GM10248 (cell line): ENCODE results near the gene SHROOM2.

Experiments
- CTCF ChIA-PET: fragments of 300-600 bp; sonication (Branson Sonifier 250); formaldehyde crosslinking; extraction: SDS; loops from one replicate; lab custom pipeline; 2021; ENCODE audit warnings: antibody characterized with exemption; lab: Yijun Ruan, JAX
- POLR2A ChIA-PET: fragments of 350-650 bp; sonication (Branson Sonifier 250); formaldehyde crosslinking; extraction: SDS; loops from one replicate; lab custom pipeline; 2020; ENCODE audit warnings: antibody characterized with exemption; lab: Yijun Ruan, JAX
- DNase-seq: peaks from one replicate; pipeline ENCODE4 v3.0.0; 2012; ENCODE audit errors: extremely low spot score
- CTCF ChIP-seq: IDR thresholded peaks from 2 replicates; pipeline ENCODE4 v1.5.1; 2012; ENCODE audit warnings: mild to moderate bottlenecking, low read depth; ENCODE audit errors: extremely low read depth, missing control alignments, control extremely low read depth

The SHROOM2 gene

GRCh38 chrX:9897761-9898161 lies 111.5 kb downstream of the SHROOM2 start:
- no peak for DNase-seq
- no peak for TF ChIP-seq CTCF
- ChIA-PET CTCF (interaction anchor here (1.1 to 2.0 kb wide), 2 partner anchors 44 to 222 kb away, joined by 3 to 8 read pairs; no protein-coding TSS in a partner anchor), POLR2A (no interaction called here)

GRCh38 chrX:9899640-9900111 lies 113.4 kb downstream of the SHROOM2 start:
- no peak for DNase-seq
- CTCF ChIA-PET = interaction anchor here (1.1 to 1.5 kb wide), 2 partner anchors 26 to 220 kb away, joined by 3 read pairs; no protein-coding TSS in a partner anchor
- TF ChIP-seq CTCF = no peak
- POLR2A ChIA-PET = no interaction called here

- no peak for TF ChIP-seq CTCF
- ChIA-PET POLR2A (no interaction called here), CTCF (interaction anchor here (1.8 kb wide), 1 partner anchor 217 kb away, joined by 6 read pairs; no protein-coding TSS in a partner anchor)
- DNase-seq = no peak
Measured at GRCh38 chrX:9902656-9903055, 116.4 kb downstream of the SHROOM2 start.

GRCh38 chrX:9903146-9903545 lies 116.9 kb downstream of the SHROOM2 start:
- POLR2A ChIA-PET = no interaction called here
- CTCF ChIA-PET = interaction anchor here (1.8 kb wide), 1 partner anchor 217 kb away, joined by 6 read pairs; no protein-coding TSS in a partner anchor
- no peak for DNase-seq
- TF ChIP-seq CTCF = no peak

- POLR2A ChIA-PET = no interaction called here
- DNase-seq = no peak
- no peak for TF ChIP-seq CTCF
- CTCF ChIA-PET = interaction anchor here (1.0 to 1.4 kb wide), 2 partner anchors 8 to 92 kb away, joined by 3 read pairs; no protein-coding TSS in a partner anchor
Measured at GRCh38 chrX:9905288-9905687, 119.1 kb downstream of the SHROOM2 start.

- no peak for TF ChIP-seq CTCF
Measured at GRCh38 chrX:9905721-9906120, 119.5 kb downstream of the SHROOM2 start.

More at GRCh38 chrX:9905721-9906120, 119.5 kb downstream of the SHROOM2 start:
- ChIA-PET POLR2A (no interaction called here), CTCF (interaction anchor here (1.0 to 1.4 kb wide), 2 partner anchors 9 to 92 kb away, joined by 3 read pairs; no protein-coding TSS in a partner anchor)
- no peak for DNase-seq
